ENCODE measurements around the gene GGTA1.

- TF ChIP-seq EP300 (IDR thresholded peaks at IDR 0.05; ENCODE audit: borderline replicate concordance) (no peak), EGR1 (IDR thresholded peaks at IDR 0.05) (no peak), REST (IDR thresholded peaks at IDR 0.05; ENCODE audit: low read depth) (no peak), ZBTB7A (IDR thresholded peaks at IDR 0.05; ENCODE audit: low read depth) (no peak), RAD21 (IDR thresholded peaks at IDR 0.05; ENCODE audit: low read depth) (no peak), MAX (IDR thresholded peaks at IDR 0.05) (no peak), FOXM1 (IDR thresholded peaks at IDR 0.05; ENCODE audit: borderline replicate concordance, low read depth) (no peak), CREB1 (IDR thresholded peaks at IDR 0.05; ENCODE audit: low read depth) (no peak), CEBPB (IDR thresholded peaks at IDR 0.05) (no peak), NFIC (IDR thresholded peaks at IDR 0.05) (no peak), USF1 (IDR thresholded peaks at IDR 0.05) (no peak), TAF1 (IDR thresholded peaks at IDR 0.05; ENCODE audit: low read depth) (no peak)
These were observed 10.3 kb downstream of the GGTA1 start for GRCh38 chr9:121489344-121489743.

Data from Ishikawa (cell line).